H9 (cell line): ENCODE results near the gene FGF4. TPM values are rescaled to one million over a fixed set of nuclear protein-coding genes. Genes with fewer than 3 reads are reported as not detected.

Source experiments
- DNase-seq: peaks from one replicate; pipeline ENCODE4 v3.0.0-alpha.2; 2017
- H2AFZ ChIP-seq: one replicate; pipeline ENCODE4 v1.6.1; 2013; ENCODE audit warnings: mild to moderate bottlenecking, low read length, control low read depth, moderate library complexity
- H2AK5ac ChIP-seq: 2 replicates; pipeline ENCODE4 v1.6.1; 2013; ENCODE audit warnings: low read length, control low read depth, mixed read lengths; ENCODE audit not compliant: insufficient read length
- H2BK120ac ChIP-seq: one replicate; pipeline ENCODE4 v1.6.1; 2013; ENCODE audit warnings: low read depth, mild to moderate bottlenecking, low read length, control low read depth, inconsistent platforms; ENCODE audit not compliant: poor library complexity, severe bottlenecking
- H2BK12ac ChIP-seq: 2 replicates; pipeline ENCODE4 v1.6.1; 2013; ENCODE audit warnings: low read length, control low read depth, mixed read lengths, low read depth; ENCODE audit not compliant: insufficient read length
- H2BK15ac ChIP-seq: 2 replicates; pipeline ENCODE4 v1.6.1; 2013; ENCODE audit warnings: low read depth, low read length, control low read depth
- H2BK20ac ChIP-seq: one replicate; pipeline ENCODE4 v1.6.1; 2013; ENCODE audit warnings: low read depth, mild to moderate bottlenecking, low read length, control low read depth, inconsistent platforms; ENCODE audit not compliant: poor library complexity, severe bottlenecking
- H2BK5ac ChIP-seq: 2 replicates; pipeline ENCODE4 v1.6.1; 2013; ENCODE audit warnings: low read length, control low read depth, mixed read lengths; ENCODE audit not compliant: insufficient read length
- H3K14ac ChIP-seq: 2 replicates; pipeline ENCODE4 v1.6.1; 2013; ENCODE audit warnings: low read length, control low read depth; ENCODE audit not compliant: insufficient read depth
- H3K18ac ChIP-seq: 2 replicates; pipeline ENCODE4 v1.6.1; 2013; ENCODE audit warnings: low read depth, mild to moderate bottlenecking, mixed read lengths, low read length, control low read depth; ENCODE audit not compliant: insufficient read length
- H3K23ac ChIP-seq: 2 replicates; pipeline ENCODE4 v1.6.1; 2013; ENCODE audit warnings: low read length, control low read depth, mixed read lengths, low read depth; ENCODE audit not compliant: insufficient read length
- H3K23me2 ChIP-seq: 2 replicates; pipeline ENCODE4 v1.6.1; 2013; ENCODE audit warnings: low read depth, mild to moderate bottlenecking, mixed read lengths, low read length, control low read depth; ENCODE audit not compliant: insufficient read length, poor library complexity, severe bottlenecking
- H3K27ac ChIP-seq: 2 replicates; pipeline ENCODE4 v1.5.1; 2013; ENCODE audit warnings: low read length, control low read depth, mixed read lengths, low read depth; ENCODE audit not compliant: insufficient read length
- H3K27me3 ChIP-seq: 2 replicates; pipeline ENCODE4 v1.6.1; 2013; ENCODE audit warnings: low read length, control low read depth, inconsistent platforms; ENCODE audit not compliant: insufficient read depth
- H3K4ac ChIP-seq: 2 replicates; pipeline ENCODE4 v1.6.1; 2013; ENCODE audit warnings: low read depth, mild to moderate bottlenecking, control low read depth, inconsistent platforms, low read length, moderate library complexity
- H3K4me1 ChIP-seq: 2 replicates; pipeline ENCODE4 v1.6.1; 2013; ENCODE audit warnings: low read length, control low read depth, inconsistent platforms; ENCODE audit not compliant: insufficient read depth
- H3K4me2 ChIP-seq: 2 replicates; pipeline ENCODE4 v1.6.1; 2013; ENCODE audit warnings: low read length, control low read depth, mixed read lengths; ENCODE audit not compliant: insufficient read length, insufficient read depth
- H3K56ac ChIP-seq: 2 replicates; pipeline ENCODE4 v1.6.1; 2013; ENCODE audit warnings: low read depth, mild to moderate bottlenecking, mixed read lengths, low read length, control low read depth; ENCODE audit not compliant: insufficient read length
- H3K79me1 ChIP-seq: 2 replicates; pipeline ENCODE4 v1.6.1; 2013; ENCODE audit warnings: low read depth, mild to moderate bottlenecking, moderate library complexity, low read length, control low read depth, inconsistent platforms; ENCODE audit not compliant: insufficient read depth, poor library complexity, severe bottlenecking
- H3K79me2 ChIP-seq: 2 replicates; pipeline ENCODE4 v1.6.1; 2013; ENCODE audit warnings: low read length, control low read depth, inconsistent platforms; ENCODE audit not compliant: insufficient read depth
- H3K9ac ChIP-seq: 2 replicates; pipeline ENCODE4 v1.6.1; 2013; ENCODE audit warnings: low read length, control low read depth, mixed read lengths; ENCODE audit not compliant: insufficient read length; ENCODE audit errors: extremely low read depth
- H3K9me3 ChIP-seq: one replicate; pipeline ENCODE4 v1.6.1; 2013; ENCODE audit warnings: low read depth, low read length, inconsistent platforms; ENCODE audit not compliant: control insufficient read depth
- H3T11ph ChIP-seq: one replicate; pipeline ENCODE4 v1.6.1; 2013; ENCODE audit warnings: mild to moderate bottlenecking, low read length, control low read depth, inconsistent platforms
- H4K20me1 ChIP-seq: one replicate; pipeline ENCODE4 v1.6.1; 2013; ENCODE audit not compliant: control insufficient read depth, insufficient read length, insufficient read depth
- H4K5ac ChIP-seq: 2 replicates; pipeline ENCODE4 v1.6.1; 2013; ENCODE audit warnings: low read depth, mild to moderate bottlenecking, mixed read lengths, low read length, control low read depth; ENCODE audit not compliant: insufficient read length
- H4K8ac ChIP-seq: replicated peaks from 2 replicates; pipeline ENCODE4 v1.6.1; 2013; ENCODE audit warnings: low read length, control low read depth, mixed read lengths, low read depth; ENCODE audit not compliant: insufficient read length
- H4K91ac ChIP-seq: 2 replicates; pipeline ENCODE4 v1.6.1; 2013; ENCODE audit warnings: low read depth, mild to moderate bottlenecking, moderate library complexity, mixed read lengths, low read length, control low read depth; ENCODE audit not compliant: insufficient read length
- H3K27ac Mint-ChIP-seq, 3 experiments: 2 replicates in 2 of 3; 3 replicates in 1 of 3; pipeline ENCODE4 v1.8.0; 2020 to 2021; ENCODE audit warnings: mixed read lengths in 3 of 3, mild to moderate bottlenecking in 1 of 3, moderate library complexity in 1 of 3
- H3K27me3 Mint-ChIP-seq: 2 replicates; pipeline ENCODE4 v1.8.0; 2021; ENCODE audit warnings: low read depth, mild to moderate bottlenecking, moderate library complexity, mixed read lengths
- H3K36me3 Mint-ChIP-seq, 3 experiments: 2 replicates in 2 of 3; 3 replicates in 1 of 3; pipeline ENCODE4 v1.8.0; 2020 to 2021; ENCODE audit warnings: low read depth in 3 of 3, mixed read lengths in 3 of 3; ENCODE audit not compliant: insufficient read depth in 1 of 3
- H3K4me1 Mint-ChIP-seq, 2 experiments: 2 replicates each; pipeline ENCODE4 v1.8.0; 2020; ENCODE audit warnings: mixed read lengths in 2 of 2
- H3K4me3 Mint-ChIP-seq, 2 experiments: 2 replicates in 1 of 2; 3 replicates in 1 of 2; pipeline ENCODE4 v1.8.0; 2020 to 2021; ENCODE audit warnings: mild to moderate bottlenecking in 2 of 2, mixed read lengths in 2 of 2, moderate library complexity in 1 of 2
- H3K9me3 Mint-ChIP-seq, 2 experiments: 2 replicates in 1 of 2; 3 replicates in 1 of 2; pipeline ENCODE4 v1.8.0; 2020; ENCODE audit warnings: mild to moderate bottlenecking in 2 of 2, mixed read lengths in 2 of 2, moderate library complexity in 1 of 2
- WGBS: extraction: QIAGEN DNeasy Blood & Tissue Kit; methylation state at CpG from one replicate; pipeline ENCODE4 v1.1.7; 2013; ENCODE audit warnings: missing lambda C conversion rate, low lambda C conversion rate, mixed read lengths; ENCODE audit not compliant: insufficient read length; ENCODE audit errors: extremely low coverage; 5-methylcytosine and 5-hydroxymethylcytosine counted together
- total RNA-seq: library from RNA; stranded (reverse); gene quantifications from 2 replicates; pipeline ENCODE4 v1.2.1, GENCODE V29; 2021
- TF ChIP-seq, protein P1 (sequence below): fragments of 200-600 bp; sonication (generic); conservative IDR thresholded peaks from 3 replicates; pipeline ENCODE4 v1.8.0; 2021; ENCODE audit warnings: antibody characterized with exemption, mild to moderate bottlenecking

The FGF4 gene
- total RNA-seq, 1 experiment from 2014 or later: 0.68 TPM

DNA sequence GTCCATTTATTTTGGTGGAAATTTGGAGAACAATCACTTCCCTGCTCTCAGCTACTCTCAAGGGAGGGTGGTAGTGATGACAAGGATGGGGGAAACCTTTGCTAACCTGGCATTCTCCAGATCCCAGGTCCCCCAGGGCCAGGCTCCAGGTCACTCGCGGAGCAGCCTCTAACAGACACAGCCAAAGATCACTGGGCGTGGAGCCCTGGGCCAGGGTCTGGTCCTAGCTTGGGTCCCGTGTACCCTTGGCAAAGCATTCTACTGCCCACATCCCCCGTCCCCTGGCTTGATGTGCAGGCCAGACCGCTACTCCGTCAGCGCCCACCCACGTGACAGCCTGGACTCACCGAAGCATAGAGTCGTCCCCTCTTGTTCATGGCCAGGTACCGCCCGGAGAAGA, 40.8 kb upstream of the FGF4 start:
- H3K36me3 Mint-ChIP-seq: no peaks in the 10 kb centered on the region; a peak in 1 of 7 replicates
- no CpG with 5 or more reads among the region's 13 CpGs for WGBS
- no peak overlapping the region for H2AFZ ChIP-seq

More for the DNA sequence above, 40.8 kb upstream of the FGF4 start:
- Histone ChIP-seq H3K27me3 (peaks cover 57% of the 10 kb centered on the region), H3K4me2 (no peak overlapping the region), H3K27ac (no peak overlapping the region), H3K79me1 (no peaks in the 10 kb centered on the region), H3K14ac (no peak overlapping the region), H3T11ph (no peak overlapping the region), H3K18ac (no peak overlapping the region), H2AK5ac (no peak overlapping the region), H3K9ac (no peak overlapping the region), H2BK120ac (no peak overlapping the region), H3K23me2 (peaks cover 9% of the 10 kb centered on the region), H4K91ac (no peak overlapping the region), H2BK20ac (no peak overlapping the region), H3K79me2 (no peaks in the 10 kb centered on the region), H3K4me1 (no peaks in the 10 kb centered on the region), H4K5ac (no peak overlapping the region), H4K8ac (no peak overlapping the region), H2BK12ac (no peak overlapping the region), H3K23ac (no peak overlapping the region), H3K9me3 (no peaks in the 10 kb centered on the region), H2BK5ac (no peak overlapping the region), H2BK15ac (no peak overlapping the region), H4K20me1 (no peaks in the 10 kb centered on the region), H3K56ac (no peak overlapping the region), H3K4ac (no peak overlapping the region)
- Mint-ChIP-seq H3K9me3 (peaks cover 0 to 6% of the 10 kb centered on the region in 2 experiments; a peak in 2 of 5 replicates), H3K27ac (no peak overlapping the region), H3K4me1 (peaks cover 6 to 15% of the 10 kb centered on the region in 2 experiments), H3K27me3 (peaks cover 91% of the 10 kb centered on the region), H3K4me3 (no peak overlapping the region; a peak in 1 of 5 replicates)
- no peak for DNase-seq
- TF ChIP-seq, protein P1, sequence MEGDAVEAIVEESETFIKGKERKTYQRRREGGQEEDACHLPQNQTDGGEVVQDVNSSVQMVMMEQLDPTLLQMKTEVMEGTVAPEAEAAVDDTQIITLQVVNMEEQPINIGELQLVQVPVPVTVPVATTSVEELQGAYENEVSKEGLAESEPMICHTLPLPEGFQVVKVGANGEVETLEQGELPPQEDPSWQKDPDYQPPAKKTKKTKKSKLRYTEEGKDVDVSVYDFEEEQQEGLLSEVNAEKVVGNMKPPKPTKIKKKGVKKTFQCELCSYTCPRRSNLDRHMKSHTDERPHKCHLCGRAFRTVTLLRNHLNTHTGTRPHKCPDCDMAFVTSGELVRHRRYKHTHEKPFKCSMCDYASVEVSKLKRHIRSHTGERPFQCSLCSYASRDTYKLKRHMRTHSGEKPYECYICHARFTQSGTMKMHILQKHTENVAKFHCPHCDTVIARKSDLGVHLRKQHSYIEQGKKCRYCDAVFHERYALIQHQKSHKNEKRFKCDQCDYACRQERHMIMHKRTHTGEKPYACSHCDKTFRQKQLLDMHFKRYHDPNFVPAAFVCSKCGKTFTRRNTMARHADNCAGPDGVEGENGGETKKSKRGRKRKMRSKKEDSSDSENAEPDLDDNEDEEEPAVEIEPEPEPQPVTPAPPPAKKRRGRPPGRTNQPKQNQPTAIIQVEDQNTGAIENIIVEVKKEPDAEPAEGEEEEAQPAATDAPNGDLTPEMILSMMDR: no peak
